NCI-H2171 (cell line): ENCODE measurements around the gene JMJD6.
"Not testable (repeated sequence)": the region's sequence is repeated elsewhere in the genome, so short reads cannot be mapped to it uniquely, and the experiment has no call there.

Source experiments
- DNase-seq: peaks from one replicate; lab custom pipeline; 2025; lab: John Stamatoyannopoulos, UW

Gene JMJD6

DNA sequence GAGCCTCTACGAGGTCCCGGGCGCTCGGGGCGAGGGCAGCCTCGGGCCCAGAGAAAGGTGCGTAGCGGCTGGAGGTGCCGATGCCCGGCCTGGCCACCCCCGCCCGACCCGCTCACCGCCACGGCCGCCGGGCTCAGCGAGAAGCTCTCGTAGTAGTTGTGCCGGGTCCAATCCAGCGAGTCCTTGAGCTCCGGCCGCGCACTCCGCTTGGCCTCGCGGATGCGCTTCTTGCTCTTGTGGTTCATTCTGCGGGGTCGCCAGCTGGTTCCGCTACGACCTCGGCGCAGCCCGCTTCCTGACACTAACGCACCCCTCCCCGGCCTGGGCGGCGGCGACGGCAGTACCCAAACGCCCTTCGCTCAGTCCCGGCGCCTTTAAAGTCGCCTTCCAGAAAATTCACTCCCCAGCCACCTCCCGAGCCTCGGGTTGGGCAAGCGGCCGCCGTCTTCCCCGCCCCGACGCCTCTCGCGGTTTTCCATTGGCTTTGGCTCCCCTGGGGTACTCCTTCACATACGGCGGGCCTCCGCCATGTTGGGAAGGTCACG is at the start of gene JMJD6:
Gene JMJD6 (minus strand): TSS at position 376 of the 545 bp plus-strand sequence. CDS start 131 bp downstream, at position 245.
- DNase-seq: peak; percentile 96

DNA sequence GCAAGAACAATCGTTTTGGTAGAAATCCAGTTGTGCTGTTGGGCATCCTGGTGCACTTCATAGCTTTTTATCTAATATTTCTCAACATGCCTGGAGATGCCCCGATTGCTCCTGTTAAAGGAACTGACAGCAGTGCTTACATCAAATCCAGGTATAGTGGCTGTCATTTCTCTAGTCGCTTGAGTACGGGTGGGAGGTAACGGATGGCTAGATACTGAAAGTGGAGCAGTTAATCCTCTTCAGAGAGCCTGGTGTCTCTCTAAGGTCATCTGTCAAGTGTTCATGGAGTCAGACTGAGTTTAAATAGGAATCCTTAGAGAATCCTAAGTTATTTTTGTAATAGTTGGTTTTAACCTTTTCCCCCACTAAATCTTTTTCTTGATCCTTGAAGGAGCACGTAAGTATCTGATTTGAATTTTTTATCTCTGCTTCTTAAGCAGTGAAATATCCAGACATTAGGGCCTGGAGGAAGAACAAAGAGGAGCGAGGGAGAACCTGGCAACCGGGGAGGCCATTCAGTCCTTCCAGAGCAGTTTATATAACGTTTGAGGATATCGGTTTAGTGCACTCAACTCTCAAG is 48.7 kb upstream of the JMJD6 start:
- DNase-seq: no peak

DNA sequence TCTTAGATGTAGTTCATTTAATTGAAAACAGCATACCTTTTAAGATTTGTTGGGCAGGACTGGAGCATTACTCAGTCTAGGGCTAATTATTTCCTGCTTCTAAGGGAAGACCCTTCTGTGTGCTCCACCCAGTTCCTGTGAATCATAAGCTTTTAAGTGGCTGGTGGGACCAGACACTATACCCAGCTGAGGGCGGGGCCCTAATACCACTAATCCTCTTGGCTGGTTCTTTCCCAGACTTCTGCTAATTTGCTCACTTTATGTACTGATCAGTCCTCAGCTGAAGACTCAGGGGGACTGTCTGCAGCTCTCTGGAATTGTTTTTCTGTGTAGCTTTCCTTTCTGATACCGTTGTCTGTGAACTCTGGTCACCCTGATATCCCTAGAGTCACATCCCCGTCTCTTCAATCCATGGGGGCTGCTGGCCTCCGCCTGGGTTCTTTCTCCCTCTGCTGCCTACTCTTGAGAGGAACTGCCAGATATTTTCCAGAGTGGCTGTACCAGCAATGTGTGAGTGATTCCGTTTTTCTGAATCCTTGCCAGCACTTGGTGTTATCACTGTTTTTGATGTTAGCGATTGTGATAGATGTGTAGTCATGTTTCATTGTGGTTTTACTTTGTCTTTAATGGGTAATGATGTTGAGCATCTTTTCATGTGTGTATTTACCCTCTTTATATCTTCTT is 46.6 kb upstream of the JMJD6 start:
- DNase-seq: no peak

DNA sequence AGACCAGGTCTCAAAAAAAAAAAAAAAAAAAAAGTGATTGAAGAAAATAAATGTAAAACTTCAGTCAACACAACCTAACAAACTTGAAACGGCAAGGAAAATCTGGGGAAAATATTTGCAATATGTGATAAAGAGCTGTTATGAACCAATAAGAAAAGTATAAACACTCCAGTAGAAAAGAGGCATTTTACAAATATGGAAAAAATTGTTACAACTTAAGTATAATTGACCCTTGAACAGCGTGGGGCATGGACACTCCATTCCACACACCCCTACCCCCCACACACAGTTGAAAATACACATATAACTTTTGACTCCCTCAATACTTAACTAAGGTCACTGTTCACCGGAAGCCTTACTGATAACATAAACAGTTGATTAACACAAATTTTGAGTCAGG is 32.2 kb upstream of the JMJD6 start:
- no peak for DNase-seq

DNA sequence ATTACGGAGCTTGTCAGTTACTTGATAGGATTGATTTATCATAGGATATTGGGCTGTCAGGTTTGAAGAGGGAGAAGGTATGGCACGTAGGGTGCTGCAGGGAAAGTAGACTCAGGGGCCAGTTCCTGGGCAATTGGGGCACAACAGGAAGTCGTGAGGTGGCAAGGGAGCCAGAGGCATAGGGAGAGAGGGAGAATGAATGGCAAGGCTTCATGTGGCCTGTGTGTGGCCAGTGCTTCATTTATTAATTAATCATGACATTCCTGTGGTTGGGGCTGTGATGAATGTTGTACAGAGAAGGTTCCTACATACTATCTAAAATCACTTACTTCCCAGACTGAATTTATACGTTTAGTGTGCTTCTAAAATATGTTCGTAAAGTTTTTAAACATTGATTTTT is 30.9 kb upstream of the JMJD6 start:
- DNase-seq: no peak

DNA sequence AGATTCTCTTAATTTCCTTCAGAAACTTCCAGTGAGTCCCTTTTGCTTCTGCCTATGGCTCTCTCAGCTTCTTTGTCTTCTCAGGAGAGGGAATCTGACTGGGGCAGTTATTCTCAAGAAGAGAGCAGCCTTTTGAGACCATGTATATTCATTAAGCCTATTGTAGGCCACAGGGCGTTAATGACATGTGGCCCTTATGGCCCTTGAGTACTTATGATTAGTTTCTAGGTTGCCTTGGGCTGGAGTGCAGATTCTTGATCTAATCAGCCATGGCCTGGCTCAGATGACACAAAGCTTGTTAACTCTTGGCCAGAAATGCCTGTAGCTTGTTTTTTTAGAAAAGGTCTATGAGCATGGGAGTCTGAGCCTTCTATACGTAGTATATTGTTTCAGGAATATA is 28.9 kb upstream of the JMJD6 start:
- DNase-seq: no peak

DNA sequence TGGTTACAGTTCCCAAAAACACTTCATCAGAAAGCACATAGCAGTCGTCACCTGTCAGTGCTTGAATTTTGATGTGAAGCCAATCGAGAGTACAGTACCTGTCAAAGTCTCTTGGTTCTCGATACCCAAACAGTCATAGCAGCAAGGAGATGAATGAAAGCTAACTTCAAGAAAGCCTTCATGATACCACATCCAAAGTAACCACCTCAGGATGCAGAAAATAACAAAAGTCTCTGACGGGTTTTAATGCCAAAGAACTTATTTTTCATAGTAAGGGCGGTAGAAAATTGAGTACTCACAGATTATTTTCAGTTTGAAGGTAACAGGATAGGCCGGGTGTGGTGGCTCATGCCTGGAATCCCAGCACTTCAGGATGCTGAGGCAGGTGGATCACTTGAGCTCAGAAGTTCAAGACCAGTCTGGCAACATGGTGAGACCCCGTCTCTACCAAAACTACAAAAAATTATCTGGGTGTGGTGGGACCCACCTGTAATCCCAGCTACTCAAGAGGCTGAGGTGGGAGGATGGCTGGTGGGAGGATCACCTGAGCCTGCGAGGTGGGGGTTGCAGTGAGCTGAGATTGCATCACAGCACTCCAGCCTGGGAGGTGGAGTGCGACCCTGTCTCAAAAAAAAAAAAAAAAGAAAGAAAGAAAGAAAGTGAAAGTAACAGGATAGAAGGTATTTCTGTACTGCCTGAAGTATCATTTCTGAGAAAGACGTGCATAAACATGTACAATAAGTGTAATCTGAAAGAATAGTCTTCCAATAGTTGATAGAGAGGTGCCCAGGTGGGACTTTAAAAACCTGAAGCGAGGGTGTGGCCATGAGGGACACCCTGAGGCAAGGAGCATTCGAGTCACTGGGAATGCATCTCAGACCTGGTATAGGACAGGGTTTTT is 26.9 kb upstream of the JMJD6 start:
- DNase-seq: no peak

DNA sequence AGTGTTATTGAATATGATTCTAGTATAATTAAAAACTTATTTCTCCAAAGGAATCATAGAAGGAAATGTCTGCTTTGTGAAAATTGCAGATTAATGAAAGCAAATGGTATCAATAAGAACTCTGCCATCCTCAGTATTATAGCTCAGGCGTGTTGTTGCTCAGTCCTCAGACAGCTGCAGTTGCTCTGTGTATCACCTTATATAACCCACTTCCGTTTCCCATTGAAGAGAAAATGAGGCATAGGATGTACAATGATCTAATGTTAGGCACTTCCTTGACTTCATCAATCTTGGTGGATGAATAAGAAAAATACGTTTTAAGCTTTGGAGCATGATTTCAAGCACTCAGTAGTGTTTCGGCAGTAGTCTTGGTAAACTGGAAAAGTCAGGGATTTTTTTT is 25.6 kb upstream of the JMJD6 start:
- no peak for DNase-seq

- DNase-seq: no peak
These were observed 25.1 kb upstream of the JMJD6 start for GRCh38 chr17:76751416-76751993.

GRCh38 chr17:76748657-76749056 is 22.3 kb upstream of the JMJD6 start:
- no peak for DNase-seq

GRCh38 chr17:76747716-76748363 is 21.4 kb upstream of the JMJD6 start:
- DNase-seq: no peak

- not testable (repeated sequence) for DNase-seq
These were observed 19.4 kb upstream of the JMJD6 start for GRCh38 chr17:76745785-76746184.

GRCh38 chr17:76744747-76745146 is 18.3 kb upstream of the JMJD6 start:
- no peak for DNase-seq

GRCh38 chr17:76742958-76743357 is 16.6 kb upstream of the JMJD6 start:
- DNase-seq: no peak

- no peak for DNase-seq
These were observed 14.1 kb upstream of the JMJD6 start for GRCh38 chr17:76740329-76741118.

DNA sequence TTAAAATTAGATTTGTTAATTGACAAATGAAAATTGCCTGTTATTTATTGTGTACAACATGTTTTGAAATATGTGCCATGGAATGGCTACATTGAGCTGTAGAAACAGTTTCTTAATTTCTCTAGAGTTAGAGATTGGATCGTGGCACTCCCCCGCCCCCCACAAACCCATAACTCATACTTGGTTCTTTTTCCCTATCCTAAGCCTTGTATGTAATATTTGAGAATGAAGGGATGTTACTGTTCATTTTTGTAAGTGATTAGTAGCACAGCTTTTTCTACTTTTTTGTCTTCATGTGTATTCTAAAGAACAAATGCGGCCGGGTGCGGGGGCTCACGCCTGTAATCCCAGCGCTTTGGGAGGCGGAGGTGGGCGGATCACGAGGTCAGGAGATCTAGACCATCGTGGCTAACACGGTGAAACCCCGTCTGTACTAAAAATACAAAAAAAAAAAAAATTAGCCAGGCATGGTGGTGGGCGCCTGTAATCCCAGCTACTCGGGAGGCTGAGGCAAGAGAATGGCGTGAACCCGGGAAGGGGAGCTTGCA is 13.2 kb upstream of the JMJD6 start:
- DNase-seq: not testable (repeated sequence)

GRCh38 chr17:76738468-76738850 is 12.1 kb upstream of the JMJD6 start:
- no peak for DNase-seq

- peak; percentile 88 for DNase-seq
These were observed 11.5 kb upstream of the JMJD6 start, which contains the start of gene MFSD11 for GRCh38 chr17:76737676-76738467. TSS of gene MFSD11 (plus strand) at chr17:76738119. CDS start at chr17:76738353, 234 bp downstream.

- DNase-seq: peak; percentile 98
These were observed 10.8 kb upstream of the JMJD6 start, which contains the start of gene SRSF2 for GRCh38 chr17:76737082-76737675. TSS of gene SRSF2 (minus strand) at chr17:76737331. CDS start at chr17:76737160, 171 bp downstream.
